ENCODE measurements around the gene VCL. TPM values are rescaled to one million over a fixed set of nuclear protein-coding genes. Genes with fewer than 3 reads are reported as not detected.

The VCL gene
- total and polyA plus RNA-seq, 2 of the 8 experiments (the other 6 are each of a cell fraction or from before 2014, with no cell fraction given): 119 to 377 TPM

DNA sequence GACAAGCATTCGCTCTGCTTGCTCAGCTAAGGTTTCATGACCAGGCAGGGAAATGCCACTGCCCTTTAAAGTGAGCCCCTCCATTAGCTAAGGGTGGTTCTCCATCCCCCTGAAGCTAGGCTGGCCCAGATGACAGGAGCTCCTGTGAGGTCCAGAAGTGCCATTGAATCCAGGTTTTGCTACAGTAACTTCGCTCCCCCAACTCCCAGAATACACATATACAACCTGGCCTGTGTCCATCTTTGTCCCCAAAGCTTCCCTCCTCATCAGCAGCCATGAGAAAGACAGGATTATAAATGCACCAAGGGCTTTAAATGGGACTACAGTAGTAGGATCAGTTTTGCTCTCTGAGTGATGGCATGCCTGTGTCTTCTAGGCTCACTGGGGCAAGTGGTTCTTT, 35.5 kb upstream of the VCL start:
- no peak overlapping the region for H3K18ac ChIP-seq (ENCODE audit: extremely low read depth, low read length)
- H3K79me2 ChIP-seq (ENCODE audit: control insufficient read depth in 1 of 2, insufficient read depth in 2 of 2, low read length in 2 of 2): no peaks in the 10 kb centered on the region
- H3K27me3 ChIP-seq (replicated peaks in 1 of 4; ENCODE audit: control insufficient read depth in 3 of 4, extremely low read depth in 1 of 4, insufficient read depth in 3 of 4, low read length in 3 of 4): no peaks in the 10 kb centered on the region
- no peaks in the 10 kb centered on the region for H3K9me3 ChIP-seq (ENCODE audit: insufficient read depth in 2 of 2, low read depth in 1 of 2, low read length in 1 of 2)
- no peak overlapping the region for H2BK120ac ChIP-seq (replicated peaks; ENCODE audit: low read depth, low read length)
- 0 out of 2 replicates have a peak overlapping the region, but pooled peaks have one; percentile 26 for H2BK5ac ChIP-seq (ENCODE audit: low read depth, low read length)
- no peaks in the 10 kb centered on the region for H3K79me1 ChIP-seq (ENCODE audit: low read depth, low read length)
- H3K14ac ChIP-seq (ENCODE audit: insufficient read length): no peak overlapping the region
- FAIRE-seq: no peak
- H3K4ac ChIP-seq (replicated peaks; ENCODE audit: insufficient read length, low read depth, low read length): no peak overlapping the region
- H3K27ac ChIP-seq (ENCODE audit: low read depth, low read length): no peak overlapping the region
- peaks cover 5 to 17% (median 15%) of the 10 kb centered on the region in 4 experiments for H3K4me1 ChIP-seq (replicated peaks in 1 of 4; ENCODE audit: control insufficient read depth in 3 of 4, insufficient read depth in 4 of 4, low read length in 3 of 4)
- H3K4me2 ChIP-seq (ENCODE audit: insufficient read depth in 1 of 2, low read depth in 2 of 2, low read length in 2 of 2): no peak overlapping the region
- no peak overlapping the region for H4K5ac ChIP-seq (ENCODE audit: insufficient read length, low read depth, low read length)
- no peak overlapping the region for H3K4me3 ChIP-seq (ENCODE audit: extremely low read depth in 1 of 4, insufficient read depth in 2 of 4, low read depth in 3 of 4, low read length in 4 of 4)
- peak overlapping the region; percentile 93 for H2AFZ ChIP-seq (ENCODE audit: low read length)
- 92% methylated on average over 2 of the region's 2 CpGs; no CpG with 5 or more reads in 1 of the 2 experiments for WGBS, 2 experiments (ENCODE audit: extremely low coverage in 1 of 2, insufficient coverage in 1 of 2, insufficient read length in 1 of 2, insufficient replicate concordance in 2 of 2, low coverage in 1 of 2, low lambda C conversion rate in 2 of 2, missing lambda C conversion rate in 1 of 2)
- H2BK20ac ChIP-seq (ENCODE audit: low read length): peak overlapping the region; percentile 84; the same call in 1 of the 2 replicates
- H3K36me3 ChIP-seq (ENCODE audit: control insufficient read depth in 2 of 4, insufficient read depth in 4 of 4, low read length in 3 of 4): no peaks in the 10 kb centered on the region
- no peak overlapping the region for H3K56ac ChIP-seq (replicated peaks; ENCODE audit: insufficient read length, low read depth, low read length)
- H4K91ac ChIP-seq (replicated peaks; ENCODE audit: insufficient read length, low read length): peak overlapping the region; percentile 71
- H3K23me2 ChIP-seq (ENCODE audit: low read depth, low read length): no peaks in the 10 kb centered on the region
- H2BK15ac ChIP-seq (ENCODE audit: low read length): peak overlapping the region; percentile 14
- H3K23ac ChIP-seq (ENCODE audit: insufficient read length): no peak overlapping the region
- no peak overlapping the region for H2AK5ac ChIP-seq (ENCODE audit: low read depth, low read length)
- ChIA-PET CTCF (ENCODE audit: partially characterized antibody) (interaction anchor here (0.7 to 7.8 kb wide), 6 partner anchors 9 to 331 kb away, joined by 3 to 47 read pairs (median 4); no protein-coding TSS in a partner anchor), POLR2A (ENCODE audit: partially characterized antibody) (interaction anchor here (0.6 to 8.5 kb wide), 8 partner anchors 9 to 154 kb away, joined by 3 to 261 read pairs (median 4); partner anchors contain the start of genes PLAU and VCL)
- no peak overlapping the region for H3K9ac ChIP-seq (replicated peaks in 1 of 4; ENCODE audit: extremely low read depth in 1 of 4, low read depth in 3 of 4, low read length in 3 of 4)
- peak overlapping the region; percentile 51; the same call in 1 of the 2 replicates for H2BK12ac ChIP-seq (ENCODE audit: low read depth, low read length)
- TF ChIP-seq KDM5A (IDR thresholded peaks at IDR 0.05; ENCODE audit: low read length): no peak
- no peaks in the 10 kb centered on the region for H4K20me1 ChIP-seq (replicated peaks in 1 of 2; ENCODE audit: control insufficient read depth in 1 of 2, insufficient read depth in 2 of 2, low read length in 2 of 2)
- DNase-seq (ENCODE audit: low read depth in 1 of 2, low spot score in 2 of 2): no peak
- H4K8ac ChIP-seq (ENCODE audit: extremely low read depth, insufficient read depth, low read length): no peak overlapping the region

All from H1 (cell line).